H1 (cell line): ENCODE results near the gene BLOC1S4. TPM values are rescaled to one million over a fixed set of nuclear protein-coding genes. Genes with fewer than 3 reads are reported as not detected.

Experiments used
- EP300 ChIP-seq, 2 experiments: IDR thresholded peaks; 1 replicate in 1 of 2; 2 replicates in 1 of 2; pipeline ENCODE4 v1.6.1; 2011 to 2012; ENCODE audit warnings: low read depth in 2 of 2, low read length in 2 of 2, mild to moderate bottlenecking in 2 of 2, borderline replicate concordance in 1 of 2, inconsistent platforms in 1 of 2, moderate library complexity in 1 of 2
- EZH2 ChIP-seq: fragments of 200-600 bp; sonication (generic); IDR thresholded peaks from 2 replicates; pipeline ENCODE4 v1.7.1; 2012; ENCODE audit warnings: low read depth, mild to moderate bottlenecking, moderate library complexity, low read length, inconsistent platforms; ENCODE audit not compliant: severe bottlenecking
- NANOG ChIP-seq: IDR thresholded peaks from 2 replicates; pipeline ENCODE4 v1.6.1; 2011; ENCODE audit warnings: low read length, low read depth, mild to moderate bottlenecking, inconsistent platforms; ENCODE audit not compliant: insufficient read depth, poor library complexity, severe bottlenecking
- TBP ChIP-seq: IDR thresholded peaks from 2 replicates; pipeline ENCODE4 v1.6.1; 2011; ENCODE audit warnings: low read depth, low read length, improper control_type of control experiment
- TEAD4 ChIP-seq: IDR thresholded peaks from 2 replicates; pipeline ENCODE4 v1.6.1; 2012; ENCODE audit warnings: low read depth, low read length, inconsistent platforms, mixed read lengths
- polyA plus RNA-seq, 7 experiments: library from polyadenylated mRNA; depleted of rRNA in 3 of 7; stranded (reverse) in 5 of 7; unstranded in 2 of 7; fragments of >200 nt in 5 of 7; fragments of 200-250 nt in 2 of 7; gene quantifications; 1 replicate in 5 of 7; 2 replicates in 1 of 7; 4 replicates in 1 of 7; pipeline versions ENCODE4 v1.2.1 to v1.2.3, GENCODE V29; 2011 to 2013; ENCODE audit warnings: missing spikeins in 2 of 7, mixed read lengths in 2 of 7
- total RNA-seq: library from RNA; stranded (reverse); fragmentation: NEBNext Ultra II Directional; extraction: Animal tissue kit (Norgen Biotek cat#: 25700); gene quantifications from 2 replicates; pipeline ENCODE4 v1.2.1, GENCODE V29; 2021
- TF ChIP-seq, protein P1 (sequence below): fragments of 300-600 bp; sonication (generic); IDR thresholded peaks from 2 replicates; pipeline ENCODE4 v1.7.1; 2012; ENCODE audit warnings: low read length, moderate library complexity, mild to moderate bottlenecking, inconsistent platforms; ENCODE audit not compliant: insufficient replicate concordance

Gene BLOC1S4
- total and polyA plus RNA-seq, 2 of the 8 experiments (the other 6 are each of a cell fraction or from before 2014, with no cell fraction given): 19.1 to 27.8 TPM

DNA sequence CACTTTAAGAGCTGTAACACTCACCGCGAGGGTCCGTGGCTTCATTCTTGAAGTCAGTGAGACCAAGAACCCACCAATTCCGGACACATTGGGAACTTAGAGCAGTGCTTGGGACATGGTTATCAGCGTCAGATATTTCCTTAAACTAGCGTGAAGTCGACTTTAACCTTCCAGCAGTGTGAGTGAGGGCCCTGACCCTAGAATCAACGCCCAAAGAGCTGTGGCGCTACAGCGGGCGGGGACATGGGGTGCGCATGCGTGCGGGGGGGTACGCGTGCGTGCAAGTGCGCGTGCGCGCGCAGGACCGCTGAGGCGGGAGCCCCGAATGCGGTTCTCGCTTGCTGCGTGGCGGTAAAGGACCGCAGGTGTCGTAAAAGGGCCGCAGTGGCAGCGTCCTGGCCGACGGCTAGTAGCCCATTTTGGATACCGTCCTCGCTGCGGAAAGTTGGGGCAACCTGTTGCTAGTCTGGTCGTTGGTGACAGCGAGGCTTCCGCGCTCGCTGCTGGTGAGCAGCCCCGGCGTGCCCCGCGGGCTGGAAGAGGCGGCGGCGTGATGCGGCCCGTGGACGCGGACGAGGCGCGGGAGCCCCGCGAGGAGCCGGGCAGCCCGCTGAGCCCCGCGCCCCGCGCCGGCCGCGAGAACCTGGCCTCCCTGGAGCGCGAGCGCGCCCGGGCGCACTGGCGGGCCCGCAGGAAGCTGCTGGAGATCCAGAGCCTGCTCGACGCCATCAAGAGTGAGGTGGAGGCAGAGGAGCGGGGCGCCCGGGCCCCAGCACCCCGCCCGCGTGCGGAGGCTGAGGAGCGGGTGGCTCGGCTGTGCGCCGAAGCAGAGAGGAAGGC, 42.1 kb upstream of the BLOC1S4 start (continued):
- TF ChIP-seq TBP (peak; percentile 92), TEAD4 (no peak), EP300 (IDR thresholded peaks at IDR 0.05; ENCODE audit: borderline replicate concordance in 1 of 2, low read depth in 2 of 2, low read length in 2 of 2) (no peak), NANOG (no peak), EZH2 (no peak)
- TF ChIP-seq, protein P1, sequence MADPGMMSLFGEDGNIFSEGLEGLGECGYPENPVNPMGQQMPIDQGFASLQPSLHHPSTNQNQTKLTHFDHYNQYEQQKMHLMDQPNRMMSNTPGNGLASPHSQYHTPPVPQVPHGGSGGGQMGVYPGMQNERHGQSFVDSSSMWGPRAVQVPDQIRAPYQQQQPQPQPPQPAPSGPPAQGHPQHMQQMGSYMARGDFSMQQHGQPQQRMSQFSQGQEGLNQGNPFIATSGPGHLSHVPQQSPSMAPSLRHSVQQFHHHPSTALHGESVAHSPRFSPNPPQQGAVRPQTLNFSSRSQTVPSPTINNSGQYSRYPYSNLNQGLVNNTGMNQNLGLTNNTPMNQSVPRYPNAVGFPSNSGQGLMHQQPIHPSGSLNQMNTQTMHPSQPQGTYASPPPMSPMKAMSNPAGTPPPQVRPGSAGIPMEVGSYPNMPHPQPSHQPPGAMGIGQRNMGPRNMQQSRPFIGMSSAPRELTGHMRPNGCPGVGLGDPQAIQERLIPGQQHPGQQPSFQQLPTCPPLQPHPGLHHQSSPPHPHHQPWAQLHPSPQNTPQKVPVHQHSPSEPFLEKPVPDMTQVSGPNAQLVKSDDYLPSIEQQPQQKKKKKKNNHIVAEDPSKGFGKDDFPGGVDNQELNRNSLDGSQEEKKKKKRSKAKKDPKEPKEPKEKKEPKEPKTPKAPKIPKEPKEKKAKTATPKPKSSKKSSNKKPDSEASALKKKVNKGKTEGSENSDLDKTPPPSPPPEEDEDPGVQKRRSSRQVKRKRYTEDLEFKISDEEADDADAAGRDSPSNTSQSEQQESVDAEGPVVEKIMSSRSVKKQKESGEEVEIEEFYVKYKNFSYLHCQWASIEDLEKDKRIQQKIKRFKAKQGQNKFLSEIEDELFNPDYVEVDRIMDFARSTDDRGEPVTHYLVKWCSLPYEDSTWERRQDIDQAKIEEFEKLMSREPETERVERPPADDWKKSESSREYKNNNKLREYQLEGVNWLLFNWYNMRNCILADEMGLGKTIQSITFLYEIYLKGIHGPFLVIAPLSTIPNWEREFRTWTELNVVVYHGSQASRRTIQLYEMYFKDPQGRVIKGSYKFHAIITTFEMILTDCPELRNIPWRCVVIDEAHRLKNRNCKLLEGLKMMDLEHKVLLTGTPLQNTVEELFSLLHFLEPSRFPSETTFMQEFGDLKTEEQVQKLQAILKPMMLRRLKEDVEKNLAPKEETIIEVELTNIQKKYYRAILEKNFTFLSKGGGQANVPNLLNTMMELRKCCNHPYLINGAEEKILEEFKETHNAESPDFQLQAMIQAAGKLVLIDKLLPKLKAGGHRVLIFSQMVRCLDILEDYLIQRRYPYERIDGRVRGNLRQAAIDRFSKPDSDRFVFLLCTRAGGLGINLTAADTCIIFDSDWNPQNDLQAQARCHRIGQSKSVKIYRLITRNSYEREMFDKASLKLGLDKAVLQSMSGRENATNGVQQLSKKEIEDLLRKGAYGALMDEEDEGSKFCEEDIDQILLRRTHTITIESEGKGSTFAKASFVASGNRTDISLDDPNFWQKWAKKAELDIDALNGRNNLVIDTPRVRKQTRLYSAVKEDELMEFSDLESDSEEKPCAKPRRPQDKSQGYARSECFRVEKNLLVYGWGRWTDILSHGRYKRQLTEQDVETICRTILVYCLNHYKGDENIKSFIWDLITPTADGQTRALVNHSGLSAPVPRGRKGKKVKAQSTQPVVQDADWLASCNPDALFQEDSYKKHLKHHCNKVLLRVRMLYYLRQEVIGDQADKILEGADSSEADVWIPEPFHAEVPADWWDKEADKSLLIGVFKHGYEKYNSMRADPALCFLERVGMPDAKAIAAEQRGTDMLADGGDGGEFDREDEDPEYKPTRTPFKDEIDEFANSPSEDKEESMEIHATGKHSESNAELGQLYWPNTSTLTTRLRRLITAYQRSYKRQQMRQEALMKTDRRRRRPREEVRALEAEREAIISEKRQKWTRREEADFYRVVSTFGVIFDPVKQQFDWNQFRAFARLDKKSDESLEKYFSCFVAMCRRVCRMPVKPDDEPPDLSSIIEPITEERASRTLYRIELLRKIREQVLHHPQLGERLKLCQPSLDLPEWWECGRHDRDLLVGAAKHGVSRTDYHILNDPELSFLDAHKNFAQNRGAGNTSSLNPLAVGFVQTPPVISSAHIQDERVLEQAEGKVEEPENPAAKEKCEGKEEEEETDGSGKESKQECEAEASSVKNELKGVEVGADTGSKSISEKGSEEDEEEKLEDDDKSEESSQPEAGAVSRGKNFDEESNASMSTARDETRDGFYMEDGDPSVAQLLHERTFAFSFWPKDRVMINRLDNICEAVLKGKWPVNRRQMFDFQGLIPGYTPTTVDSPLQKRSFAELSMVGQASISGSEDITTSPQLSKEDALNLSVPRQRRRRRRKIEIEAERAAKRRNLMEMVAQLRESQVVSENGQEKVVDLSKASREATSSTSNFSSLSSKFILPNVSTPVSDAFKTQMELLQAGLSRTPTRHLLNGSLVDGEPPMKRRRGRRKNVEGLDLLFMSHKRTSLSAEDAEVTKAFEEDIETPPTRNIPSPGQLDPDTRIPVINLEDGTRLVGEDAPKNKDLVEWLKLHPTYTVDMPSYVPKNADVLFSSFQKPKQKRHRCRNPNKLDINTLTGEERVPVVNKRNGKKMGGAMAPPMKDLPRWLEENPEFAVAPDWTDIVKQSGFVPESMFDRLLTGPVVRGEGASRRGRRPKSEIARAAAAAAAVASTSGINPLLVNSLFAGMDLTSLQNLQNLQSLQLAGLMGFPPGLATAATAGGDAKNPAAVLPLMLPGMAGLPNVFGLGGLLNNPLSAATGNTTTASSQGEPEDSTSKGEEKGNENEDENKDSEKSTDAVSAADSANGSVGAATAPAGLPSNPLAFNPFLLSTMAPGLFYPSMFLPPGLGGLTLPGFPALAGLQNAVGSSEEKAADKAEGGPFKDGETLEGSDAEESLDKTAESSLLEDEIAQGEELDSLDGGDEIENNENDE: no peak
